Neural cell (in vitro differentiated cells): ENCODE results near the gene CCDC106. TPM values are rescaled to one million over a fixed set of nuclear protein-coding genes. Genes with fewer than 3 reads are reported as not detected.

Experiments
- H2AFZ ChIP-seq: fragments of 200-600, 300-800 bp; sonication (generic), shearing (Covaris generic); 2 replicates; pipeline ENCODE4 v1.6.0; 2014; ENCODE audit warnings: low read depth, mild to moderate bottlenecking, antibody characterized with exemption, low read length, moderate library complexity
- H3F3A ChIP-seq: fragments of 200-600 bp; shearing (Covaris generic); 2 replicates; pipeline ENCODE4 v1.6.1; 2016; ENCODE audit warnings: mild to moderate bottlenecking, moderate library complexity, mixed read lengths, antibody characterized with exemption, low read length; ENCODE audit not compliant: insufficient read depth, poor library complexity, severe bottlenecking
- H3K27ac ChIP-seq: fragments of 200-600, 300-800 bp; sonication (generic), shearing (Covaris generic); 2 replicates; pipeline ENCODE4 v1.5.1; 2014; ENCODE audit warnings: mild to moderate bottlenecking, low read length, moderate library complexity
- H3K27me3 ChIP-seq: fragments of 300-800, 200-600 bp; sonication (generic), shearing (Covaris generic); 2 replicates; pipeline ENCODE4 v1.6.0; 2014; ENCODE audit warnings: mild to moderate bottlenecking, low read depth, low read length, moderate library complexity; ENCODE audit not compliant: insufficient read depth
- H3K36me3 ChIP-seq: fragments of 300-800, 200-600 bp; sonication (generic), shearing (Covaris generic); 2 replicates; pipeline ENCODE4 v1.5.1; 2014; ENCODE audit warnings: mild to moderate bottlenecking, antibody characterized with exemption, low read length, moderate library complexity; ENCODE audit not compliant: insufficient read depth
- H3K4me2 ChIP-seq: fragments of 300-800, 200-600 bp; sonication (generic), shearing (Covaris generic); 2 replicates; pipeline ENCODE4 v1.6.0; 2014; ENCODE audit warnings: mild to moderate bottlenecking, low read length
- H3K4me3 ChIP-seq: fragments of 300-800, 200-600 bp; sonication (generic), shearing (Covaris generic); 2 replicates; pipeline ENCODE4 v1.5.1; 2014; ENCODE audit warnings: mild to moderate bottlenecking, low read length, moderate library complexity
- H3K79me2 ChIP-seq: fragments of 200-600 bp; shearing (Covaris generic); replicated peaks from 2 replicates; pipeline ENCODE4 v1.6.0; 2014; ENCODE audit warnings: mild to moderate bottlenecking, low read length, moderate library complexity; ENCODE audit not compliant: insufficient read depth
- H3K9ac ChIP-seq: fragments of 300-800, 200-600 bp; sonication (generic), shearing (Covaris generic); 2 replicates; pipeline ENCODE4 v1.6.1; 2016; ENCODE audit warnings: mild to moderate bottlenecking, low read length, mixed read lengths
- H3K9me2 ChIP-seq: fragments of 200-600 bp; shearing (Covaris generic); 2 replicates; pipeline ENCODE4 v1.6.1; 2016; ENCODE audit warnings: mild to moderate bottlenecking, low read length, mixed read lengths; ENCODE audit not compliant: insufficient read depth
- H3K9me3 ChIP-seq: fragments of 200-600, 300-800 bp; sonication (generic), shearing (Covaris generic); 2 replicates; pipeline ENCODE4 v1.6.1; 2016; ENCODE audit warnings: mild to moderate bottlenecking, mixed run types, low read length, moderate library complexity, mixed read lengths
- H4K20me1 ChIP-seq: fragments of 200-600 bp; shearing (Covaris generic); 2 replicates; pipeline ENCODE4 v1.6.1; 2016; ENCODE audit warnings: mild to moderate bottlenecking, mixed run types; ENCODE audit not compliant: insufficient read depth
- CTCF ChIP-seq: fragments of 450-650 bp; IDR thresholded peaks from 2 replicates; pipeline ENCODE4 v1.5.1; 2014; ENCODE audit warnings: antibody characterized with exemption, mild to moderate bottlenecking, moderate library complexity; ENCODE audit not compliant: poor library complexity, severe bottlenecking
- EP300 ChIP-seq: fragments of 450-650 bp; conservative IDR thresholded peaks from 2 replicates; pipeline ENCODE4 v1.6.1; 2014; ENCODE audit warnings: antibody characterized with exemption, mild to moderate bottlenecking, moderate library complexity; ENCODE audit not compliant: poor library complexity, severe bottlenecking
- EZH2 ChIP-seq: fragments of 200-600, 300-800 bp; shearing (Covaris generic), sonication (generic); IDR thresholded peaks from 2 replicates; pipeline ENCODE4 v1.6.1; 2014; ENCODE audit warnings: antibody characterized with exemption, low read length, borderline replicate concordance, mild to moderate bottlenecking; ENCODE audit not compliant: insufficient read depth, poor library complexity, severe bottlenecking
- MXI1 ChIP-seq: fragments of 450-650 bp; conservative IDR thresholded peaks from 2 replicates; pipeline ENCODE4 v1.6.1; 2014; ENCODE audit warnings: antibody characterized with exemption, mild to moderate bottlenecking; ENCODE audit not compliant: poor library complexity, severe bottlenecking
- POLR2AphosphoS5 ChIP-seq: IDR thresholded peaks from 2 replicates; pipeline ENCODE4 v1.6.1; 2012
- RAD21 ChIP-seq: fragments of 450-650 bp; conservative IDR thresholded peaks from 2 replicates; pipeline ENCODE4 v1.6.1; 2014; ENCODE audit warnings: antibody characterized with exemption, mild to moderate bottlenecking, moderate library complexity
- REST ChIP-seq: IDR thresholded peaks from 2 replicates; pipeline ENCODE4 v1.6.1; 2012; ENCODE audit warnings: borderline replicate concordance
- SMC3 ChIP-seq: fragments of 450-650 bp; conservative IDR thresholded peaks from 2 replicates; pipeline ENCODE4 v1.6.1; 2014; ENCODE audit warnings: antibody characterized with exemption, mild to moderate bottlenecking, moderate library complexity; ENCODE audit not compliant: poor library complexity
- TAF1 ChIP-seq: IDR thresholded peaks from 2 replicates; pipeline ENCODE4 v1.6.1; 2012; ENCODE audit warnings: low read depth
- polyA plus RNA-seq: library from polyadenylated mRNA; depleted of rRNA; stranded (reverse); fragments of >200 nt; gene quantifications from 2 replicates; pipeline ENCODE4 v1.2.3, GENCODE V29; 2014

CCDC106 gene
- polyA plus RNA-seq, 1 donor from 2014 or later = 33.8 TPM

GRCh38 chr19:55602104-55603001 lies 45.7 kb upstream of the CCDC106 start:
- Histone ChIP-seq H3K79me2 (peaks cover 14% of the 10 kb centered on the region), H3K4me2 (no peak overlapping the region), H3K27me3 (no peaks in the 10 kb centered on the region), H3K4me3 (no peak overlapping the region), H3K9me2 (no peaks in the 10 kb centered on the region), H3K9me3 (no peaks in the 10 kb centered on the region), H4K20me1 (no peaks in the 10 kb centered on the region), H3K36me3 (no peaks in the 10 kb centered on the region), H3K27ac (no peak overlapping the region), H3F3A (no peaks in the 10 kb centered on the region), H3K9ac (no peak overlapping the region), H2AFZ (no peak overlapping the region)
- TF ChIP-seq EZH2 (no peak), TAF1 (no peak), CTCF (no peak), MXI1 (no peak), SMC3 (no peak), RAD21 (no peak), REST (no peak), EP300 (no peak), POLR2AphosphoS5 (no peak)

GRCh38 chr19:55603115-55603514 lies 44.9 kb upstream of the CCDC106 start:
- H3K79me2 ChIP-seq = peaks cover 21% of the 10 kb centered on the region
- no peaks in the 10 kb centered on the region for H3K36me3 ChIP-seq
- TF ChIP-seq EP300 (no peak), MXI1 (no peak), RAD21 (no peak), TAF1 (no peak), CTCF (no peak), SMC3 (no peak), REST (no peak), POLR2AphosphoS5 (no peak), EZH2 (no peak)
- no peaks in the 10 kb centered on the region for H3K9me3 ChIP-seq
- no peak overlapping the region for H3K27ac ChIP-seq
- H3K9ac ChIP-seq = no peak overlapping the region
- no peaks in the 10 kb centered on the region for H4K20me1 ChIP-seq
- H2AFZ ChIP-seq = no peak overlapping the region
- no peak overlapping the region for H3K4me3 ChIP-seq
- no peak overlapping the region for H3K4me2 ChIP-seq
- no peaks in the 10 kb centered on the region for H3K27me3 ChIP-seq
- H3F3A ChIP-seq = no peaks in the 10 kb centered on the region
- no peaks in the 10 kb centered on the region for H3K9me2 ChIP-seq
